ENCODE results near the gene FNIP2. TPM values are rescaled to one million over a fixed set of nuclear protein-coding genes. Genes with fewer than 3 reads are reported as not detected.
A peak's percentile ranks its signal among the peaks of the same experiment; 100 is the strongest.

Gene FNIP2
- total and polyA plus RNA-seq, 10 of the 15 experiments (the other 5 are each of a cell fraction or from before 2014, with no cell fraction given): 0.03 to 0.38 (median 0.15) TPM

GRCh38 chr4:158824425-158825274 is 55.8 kb downstream of the FNIP2 start:
- in situ Hi-C loops (cut with MboI) (no loop called here), intact Hi-C loops (cut with micrococcal nuclease; ENCODE audit: unreplicated experiment) (no loop called here)
- TF ChIP-seq KDM1A (IDR thresholded peaks at IDR 0.05; ENCODE audit: borderline replicate concordance) (no peak), MEF2B (IDR thresholded peaks at IDR 0.05; ENCODE audit: partially characterized antibody, poor library complexity, severe bottlenecking) (peak; percentile 38)
- WGBS (ENCODE audit: insufficient coverage, insufficient replicate concordance, low lambda C conversion rate, missing lambda C conversion rate): 66% methylated on average over 7 of the region's 7 CpGs
- Histone ChIP-seq H2AFZ (ENCODE audit: control insufficient read depth, low read depth, low read length) (peak overlapping the region; percentile 26; the same call in 1 of the 2 replicates), H3K36me3 (ENCODE audit: control insufficient read depth in 2 of 2, insufficient read depth in 2 of 2, low read length in 1 of 2) (no peaks in the 10 kb centered on the region), H3K4me2 (ENCODE audit: control insufficient read depth, insufficient read depth) (no peak overlapping the region), H3K79me2 (ENCODE audit: control insufficient read depth, insufficient read depth, low read length) (no peaks in the 10 kb centered on the region; the same call in 1 of the 2 replicates), H3K9me3 (replicated peaks; ENCODE audit: control insufficient read depth, insufficient read depth, low read length) (no peaks in the 10 kb centered on the region), H3K27me3 (replicated peaks in 1 of 2; ENCODE audit: control insufficient read depth in 2 of 2, insufficient read depth in 2 of 2, low read length in 1 of 2) (no peaks in the 10 kb centered on the region), H4K20me1 (ENCODE audit: control insufficient read depth, insufficient read depth) (no peaks in the 10 kb centered on the region), H3K9ac (ENCODE audit: control insufficient read depth, insufficient read depth, low read length) (no peak overlapping the region), H3K4me1 (ENCODE audit: control insufficient read depth, insufficient read depth, low read length) (peaks cover 22% of the 10 kb centered on the region), H3K27ac (ENCODE audit: control insufficient read depth, insufficient read depth) (no peak overlapping the region), H3K4me3 (no peak overlapping the region)
- ATAC-seq: no peak
- no peak for FAIRE-seq
- BruUV-seq (replicated peaks): no TSS peak
- DNase-seq (ENCODE audit: low read depth, low spot score): no peak
- ChIA-PET CTCF (interaction anchor here (0.6 to 3.4 kb wide), 10 partner anchors 10 to 46 kb away, joined by 3 to 12 read pairs (median 5); no protein-coding TSS in a partner anchor), POLR2A (interaction anchor here (1.6 to 7.7 kb wide), 5 partner anchors 9 to 42 kb away, joined by 4 to 52 read pairs (median 5); no protein-coding TSS in a partner anchor), SMC1A (ENCODE audit: uncharacterized antibody, unreplicated experiment) (interaction anchor here (1.0 to 11.5 kb wide), 11 partner anchors 10 to 48 kb away, joined by 5 to 101 read pairs (median 18); no protein-coding TSS in a partner anchor), RAD21 (ENCODE audit: unreplicated experiment) (interaction anchor here (1.1 to 4.4 kb wide), 4 partner anchors 8 to 27 kb away, joined by 3 to 34 read pairs (median 14); no protein-coding TSS in a partner anchor)

GRCh38 chr4:158825433-158826036 is 56.7 kb downstream of the FNIP2 start:
- CTCF ChIA-PET: interaction anchor here (0.5 to 3.4 kb wide), 13 partner anchors 11 to 47 kb away, joined by 3 to 12 read pairs (median 5); no protein-coding TSS in a partner anchor
- in situ Hi-C loops (cut with MboI) (no loop called here), intact Hi-C loops (cut with micrococcal nuclease; ENCODE audit: unreplicated experiment) (no loop called here)
- Histone ChIP-seq H4K20me1 (ENCODE audit: control insufficient read depth, insufficient read depth) (no peaks in the 10 kb centered on the region), H3K79me2 (ENCODE audit: control insufficient read depth, insufficient read depth, low read length) (no peaks in the 10 kb centered on the region; the same call in 1 of the 2 replicates), H3K9me3 (replicated peaks; ENCODE audit: control insufficient read depth, insufficient read depth, low read length) (no peaks in the 10 kb centered on the region), H3K4me3 (no peak overlapping the region), H3K36me3 (ENCODE audit: control insufficient read depth in 2 of 2, insufficient read depth in 2 of 2, low read length in 1 of 2) (no peaks in the 10 kb centered on the region), H3K27me3 (replicated peaks in 1 of 2; ENCODE audit: control insufficient read depth in 2 of 2, insufficient read depth in 2 of 2, low read length in 1 of 2) (no peaks in the 10 kb centered on the region), H3K4me2 (ENCODE audit: control insufficient read depth, insufficient read depth) (peak overlapping the region; percentile 54), H3K27ac (ENCODE audit: control insufficient read depth, insufficient read depth) (no peak overlapping the region; the same call in 1 of the 2 replicates), H2AFZ (ENCODE audit: control insufficient read depth, low read depth, low read length) (no peak overlapping the region), H3K9ac (ENCODE audit: control insufficient read depth, insufficient read depth, low read length) (no peak overlapping the region), H3K4me1 (ENCODE audit: control insufficient read depth, insufficient read depth, low read length) (peaks cover 22% of the 10 kb centered on the region)
- no TSS peak for BruUV-seq (replicated peaks)
- 52% methylated on average over 4 of the region's 4 CpGs for WGBS (ENCODE audit: insufficient coverage, insufficient replicate concordance, low lambda C conversion rate, missing lambda C conversion rate)
- no peak for ATAC-seq
- SMC1A ChIA-PET (ENCODE audit: uncharacterized antibody, unreplicated experiment): interaction anchor here (0.8 to 11.5 kb wide), 16 partner anchors 11 to 56 kb away, joined by 3 to 101 read pairs (median 7); partner anchors contain the start of gene FNIP2
- no peak for DNase-seq (ENCODE audit: low read depth, low spot score)
- POLR2A ChIA-PET: interaction anchor here (1.0 to 7.7 kb wide), 6 partner anchors 8 to 43 kb away, joined by 4 to 52 read pairs (median 5); no protein-coding TSS in a partner anchor
- FAIRE-seq: no peak
- 0 out of 2 replicates have a peak, but pooled peaks have one; percentile 13 for TF ChIP-seq MLLT1 (IDR thresholded peaks at IDR 0.05)
- no peak for TF ChIP-seq PBX3 (IDR thresholded peaks at IDR 0.05; ENCODE audit: insufficient replicate concordance, low read depth, low read length)
- RAD21 ChIA-PET (ENCODE audit: unreplicated experiment): interaction anchor here (1.1 to 3.4 kb wide), 11 partner anchors 7 to 56 kb away, joined by 3 to 34 read pairs (median 5); no protein-coding TSS in a partner anchor

Measured in GM12878 (cell line).